Iris pigment epithelial cell (primary cell): ENCODE results near the gene SPTBN2.

Experiments used
- DNase-seq: peaks from one replicate; pipeline ENCODE4 v3.0.0-alpha.2; 2011; ENCODE audit warnings: low read depth

The SPTBN2 gene

GRCh38 chr11:66728693-66729385 lies at the start of gene SPTBN2:
Gene SPTBN2 (minus strand): TSS chr11:66729216. CDS start chr11:66721240, 7,976 bp downstream.
- no peak for DNase-seq

GRCh38 chr11:66768818-66769217 lies 39.8 kb upstream of the SPTBN2 start:
- peak; percentile 38 for DNase-seq

GRCh38 chr11:66768088-66768521 lies 39.1 kb upstream of the SPTBN2 start:
- peak; percentile 67 for DNase-seq

- DNase-seq, result no peak
These were observed 38.6 kb upstream of the SPTBN2 start for GRCh38 chr11:66767666-66768065.

- DNase-seq, result peak; percentile 58
These were observed 37.7 kb upstream of the SPTBN2 start for GRCh38 chr11:66766681-66767080.

GRCh38 chr11:66762088-66762487 lies 33.1 kb upstream of the SPTBN2 start:
- no peak for DNase-seq

- no peak for DNase-seq
These were observed 23.1 kb upstream of the SPTBN2 start for GRCh38 chr11:66752148-66752547.

- DNase-seq, result no peak
These were observed 20.1 kb upstream of the SPTBN2 start for GRCh38 chr11:66749091-66749490.

- DNase-seq, result no peak
These were observed 18.5 kb upstream of the SPTBN2 start for GRCh38 chr11:66747480-66747879.

GRCh38 chr11:66745356-66746235 lies 16.6 kb upstream of the SPTBN2 start:
- no peak for DNase-seq

- peak; percentile 52 for DNase-seq
These were observed 15.7 kb upstream of the SPTBN2 start for GRCh38 chr11:66744485-66745355.

- DNase-seq, result no peak
These were observed 14.4 kb upstream of the SPTBN2 start for GRCh38 chr11:66743271-66743968.

GRCh38 chr11:66741153-66741552 lies 12.1 kb upstream of the SPTBN2 start:
- DNase-seq, result no peak

- peak; percentile 32 for DNase-seq
These were observed 11.0 kb upstream of the SPTBN2 start for GRCh38 chr11:66739983-66740382.

- DNase-seq, result no peak
These were observed 5.2 kb upstream of the SPTBN2 start for GRCh38 chr11:66734215-66734614.

- DNase-seq, result no peak
These were observed 431 bp upstream of the SPTBN2 start for GRCh38 chr11:66729447-66729846.

GRCh38 chr11:66728038-66728692 lies 851 bp downstream of the SPTBN2 start:
- no peak for DNase-seq

GRCh38 chr11:66727282-66728037 lies 1.6 kb downstream of the SPTBN2 start:
- peak; percentile 31 for DNase-seq

- peak; percentile 28 for DNase-seq
These were observed 3.4 kb downstream of the SPTBN2 start for GRCh38 chr11:66725647-66726046.

- no peak for DNase-seq
These were observed 3.9 kb downstream of the SPTBN2 start for GRCh38 chr11:66725114-66725513.
